LHCN-M2 (cell line): Measurements from ENCODE around the gene PPY. TPM values are rescaled to one million over a fixed set of nuclear protein-coding genes. Genes with fewer than 3 reads are reported as not detected.
"Not testable (repeated sequence)": the region's sequence is repeated elsewhere in the genome, so short reads cannot be mapped to it uniquely, and the experiment has no call there.

Source experiments
- DNase-seq: peaks from one replicate; pipeline ENCODE4 v3.0.0-alpha.2; 2012; ENCODE audit warnings: low read depth
- total RNA-seq: library from RNA; depleted of rRNA; stranded (reverse); fragments of >200 nt; gene quantifications from 2 replicates; pipeline ENCODE4 v1.2.3, GENCODE V29; 2014

The PPY gene
- total RNA-seq, 1 experiment from 2014 or later: not detected

DNA sequence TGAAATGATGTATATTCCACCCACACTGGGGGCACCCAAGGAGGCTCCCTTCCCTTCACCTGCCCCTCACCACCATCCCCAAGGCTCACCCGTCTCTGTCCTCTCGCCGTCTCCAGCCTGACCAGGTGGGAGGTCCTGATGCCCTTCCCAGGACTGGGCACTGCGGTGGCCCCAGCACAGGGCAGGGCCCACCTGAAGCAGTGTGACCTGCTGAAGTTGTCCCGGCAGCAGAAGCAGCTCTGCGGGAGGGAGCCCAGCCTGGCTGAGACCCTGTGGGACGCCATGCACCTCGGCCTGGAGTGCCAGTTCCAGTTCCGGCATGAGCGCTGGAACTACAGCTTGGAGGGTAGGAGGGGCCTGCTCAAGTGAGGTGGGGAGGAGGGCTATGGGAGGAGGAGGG, 9.9 kb downstream of the PPY start:
- DNase-seq: no peak

DNA sequence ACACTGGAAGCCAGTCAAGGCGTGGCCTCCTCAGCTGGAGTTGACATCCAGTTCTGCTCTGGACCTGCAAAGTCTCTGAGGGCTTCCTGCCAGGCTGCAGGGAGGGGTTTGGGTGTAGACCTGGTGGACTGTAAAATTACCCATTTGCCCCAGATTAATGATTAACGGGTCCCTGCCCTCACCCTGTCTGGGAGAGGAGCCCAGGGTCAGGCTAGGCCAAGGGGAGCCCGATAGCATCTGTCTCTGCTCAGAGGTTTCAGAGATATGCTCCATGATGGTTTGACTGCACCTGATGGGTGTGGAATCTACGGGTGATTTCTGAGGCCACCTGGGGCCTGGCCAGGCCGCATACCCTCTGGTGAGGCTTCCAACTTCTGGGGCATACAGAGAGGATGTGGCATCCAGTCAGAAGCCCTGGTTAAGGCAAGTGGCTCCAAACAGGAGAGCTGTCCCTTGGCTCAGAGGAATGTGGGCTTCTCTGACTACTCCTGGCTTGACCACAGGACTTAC, 11.2 kb downstream of the PPY start:
- no peak for DNase-seq

DNA sequence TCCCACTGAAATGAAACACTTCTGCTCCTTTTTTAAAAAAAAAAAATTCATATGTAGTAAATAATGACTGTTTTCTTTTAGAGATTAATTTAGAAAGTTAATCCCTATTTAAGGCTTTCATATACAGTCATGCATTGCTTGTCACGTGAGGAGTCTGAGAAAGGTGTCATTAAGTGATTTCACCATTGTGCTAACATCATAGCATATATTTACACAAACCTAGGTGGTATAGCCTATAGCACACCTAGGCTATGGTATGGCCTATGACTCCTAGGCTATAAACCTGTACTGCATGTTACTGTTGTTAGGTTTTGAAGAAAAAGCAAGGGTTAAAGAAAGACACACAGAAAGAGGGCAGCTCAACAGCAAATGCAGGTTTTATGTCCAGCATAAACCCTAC, 13.7 kb downstream of the PPY start:
- DNase-seq: no peak

DNA sequence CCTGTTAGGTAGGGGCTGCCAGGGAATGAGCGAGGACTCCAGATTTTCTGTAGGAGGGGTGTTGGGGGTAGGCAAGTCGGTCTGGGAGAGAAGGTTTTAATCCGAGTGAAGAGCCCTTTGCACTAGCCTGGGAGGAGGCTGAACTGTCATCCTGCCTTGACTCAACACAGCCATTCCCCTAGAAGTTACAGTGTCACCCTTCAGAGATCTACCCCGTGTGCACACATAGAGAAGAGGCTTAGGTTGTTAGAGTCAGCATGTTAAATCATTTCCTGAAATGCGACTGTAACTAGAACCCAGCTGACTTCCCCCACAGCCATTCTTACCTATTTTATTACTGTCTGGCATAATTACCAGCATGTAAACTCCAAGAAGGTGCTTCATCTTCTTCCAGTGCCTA, 14.3 kb downstream of the PPY start:
- DNase-seq: not testable (repeated sequence)

DNA sequence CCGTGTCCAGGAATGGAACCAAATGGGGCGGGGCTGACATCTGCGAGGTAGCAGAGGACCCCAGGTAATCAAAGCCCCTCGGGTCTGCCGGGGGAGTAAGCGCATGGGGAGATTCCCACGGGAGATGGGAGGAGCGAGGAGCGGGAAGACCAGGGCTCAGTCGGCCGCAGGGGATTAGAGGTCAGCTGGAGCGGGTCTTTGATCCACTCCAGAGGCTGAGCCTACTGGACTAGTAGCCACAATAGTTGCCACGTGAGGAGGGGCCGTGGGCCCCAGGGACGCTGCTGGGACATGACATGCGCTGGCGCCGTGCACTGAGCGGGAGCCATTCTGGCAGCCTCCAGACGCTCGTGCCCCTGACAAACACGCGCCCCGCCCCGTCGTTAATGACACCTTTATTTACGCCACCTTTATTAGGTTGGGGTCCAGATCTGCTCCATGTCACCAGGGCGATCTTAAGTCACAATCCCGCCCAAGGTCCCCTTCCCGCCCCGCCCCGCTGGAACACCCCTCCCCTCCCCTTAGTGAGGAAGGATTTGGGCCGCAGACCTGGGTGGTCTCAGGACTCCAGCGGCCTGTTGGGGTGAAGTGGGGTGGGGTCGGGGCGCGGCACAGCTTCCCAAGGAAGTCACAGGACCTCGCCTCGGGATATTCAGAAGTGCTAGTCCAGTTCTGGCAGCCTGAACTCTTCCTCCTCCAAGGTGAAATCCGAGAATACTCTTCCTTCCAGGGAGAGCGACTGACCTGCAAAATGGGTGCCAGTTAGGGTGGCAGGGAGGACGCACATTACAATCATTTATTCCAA, 15.0 kb downstream of the PPY start:
- DNase-seq: no peak

DNA sequence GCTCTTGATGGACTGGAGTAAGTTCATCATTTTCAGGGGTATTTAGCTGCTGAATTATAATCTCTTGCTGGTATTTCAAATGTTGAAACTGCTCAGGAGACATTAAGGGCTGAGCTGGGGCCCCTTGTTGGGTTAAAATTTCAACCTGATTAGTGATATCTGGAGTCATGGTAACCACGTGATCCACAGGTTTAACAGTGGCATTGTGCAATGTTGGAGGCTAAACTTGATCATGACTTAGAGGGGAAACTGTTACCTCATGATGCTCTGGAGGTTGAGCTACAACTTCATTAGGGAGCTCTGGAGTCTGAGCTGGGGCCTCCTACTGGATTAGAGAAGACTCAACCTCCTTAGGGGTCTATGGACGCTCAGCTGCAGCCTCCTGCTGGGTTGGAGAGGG, 17.7 kb downstream of the PPY start:
- DNase-seq: no peak

DNA sequence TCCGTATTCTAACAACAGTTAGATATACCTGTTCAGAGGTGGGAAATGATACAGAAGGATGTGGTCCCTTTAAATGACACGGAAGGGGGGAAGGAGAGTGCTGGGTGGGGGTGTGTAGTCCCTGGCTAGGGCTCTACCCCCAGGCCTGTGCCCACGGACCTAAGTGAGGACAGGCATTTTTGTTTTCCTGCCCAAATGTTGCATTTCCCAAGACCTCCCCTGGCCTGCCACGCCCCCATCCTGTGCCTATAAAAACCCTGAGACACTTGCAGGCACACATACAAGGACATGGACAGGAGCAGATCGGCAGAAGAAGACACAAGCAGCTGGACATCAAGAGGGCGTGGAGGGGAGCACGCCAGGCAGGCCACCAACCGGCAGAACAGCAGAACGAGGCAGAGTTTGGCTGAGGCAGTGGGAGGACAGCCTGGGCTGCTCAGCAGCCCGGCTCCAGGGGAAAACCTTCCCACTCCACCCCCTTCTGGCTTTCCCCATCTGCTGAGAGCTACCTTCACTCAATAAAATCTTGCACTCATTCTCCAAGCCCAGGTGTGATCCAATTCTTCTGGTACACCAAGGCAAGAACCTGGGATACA, 21.7 kb downstream of the PPY start:
- DNase-seq: no peak

DNA sequence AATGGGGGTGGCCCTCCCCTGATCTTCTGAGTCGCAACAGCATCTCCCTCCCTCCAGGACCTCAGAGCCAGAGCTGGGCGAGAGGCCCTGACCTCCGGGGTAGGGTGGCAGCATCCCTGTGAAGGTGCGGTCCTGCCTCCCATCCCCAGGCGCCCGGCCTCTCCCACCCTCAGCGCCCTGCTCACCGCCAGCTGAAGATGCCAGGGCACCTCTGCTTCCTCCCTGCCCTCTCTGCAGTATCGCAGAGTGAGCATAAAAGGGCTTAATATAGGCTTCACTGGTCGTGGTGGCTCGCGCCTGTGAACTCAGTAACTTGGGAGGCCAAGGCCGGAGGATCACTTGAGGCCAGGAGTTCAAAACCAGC, 24.3 kb downstream of the PPY start:
- no peak for DNase-seq

DNA sequence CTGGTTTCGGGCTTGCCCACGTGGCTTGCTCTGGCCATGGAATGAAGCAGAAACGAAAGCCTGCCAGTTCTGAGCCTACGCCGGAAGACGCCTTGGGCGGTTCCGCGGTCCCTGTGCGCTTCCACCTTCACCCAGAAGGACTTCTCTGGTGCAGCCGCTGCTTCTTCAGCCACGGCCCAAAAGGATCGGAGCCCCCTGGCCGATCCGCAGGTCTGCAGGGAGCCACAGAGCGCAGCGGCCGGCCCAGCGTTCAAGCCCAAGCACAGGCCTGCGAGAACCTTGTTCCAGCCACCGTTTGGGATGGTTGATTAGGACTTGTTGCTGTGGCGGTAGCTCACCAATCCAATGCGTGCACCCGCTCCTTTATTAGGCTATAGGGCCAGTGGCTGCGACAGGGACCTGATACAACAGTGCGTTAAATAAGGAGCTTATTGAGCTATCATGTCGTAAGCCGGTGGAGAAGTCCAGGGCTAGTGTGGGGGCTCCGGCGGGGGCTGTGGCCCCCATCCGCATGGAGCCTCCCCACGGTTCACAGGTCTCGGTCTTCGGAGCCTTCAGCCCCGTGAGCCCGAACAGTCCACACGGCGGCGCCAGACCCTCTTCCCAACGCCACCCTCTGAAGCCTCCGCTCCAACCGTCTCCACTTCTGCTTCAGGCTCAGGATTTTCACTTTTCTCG, 24.8 kb downstream of the PPY start:
- no peak for DNase-seq

DNA sequence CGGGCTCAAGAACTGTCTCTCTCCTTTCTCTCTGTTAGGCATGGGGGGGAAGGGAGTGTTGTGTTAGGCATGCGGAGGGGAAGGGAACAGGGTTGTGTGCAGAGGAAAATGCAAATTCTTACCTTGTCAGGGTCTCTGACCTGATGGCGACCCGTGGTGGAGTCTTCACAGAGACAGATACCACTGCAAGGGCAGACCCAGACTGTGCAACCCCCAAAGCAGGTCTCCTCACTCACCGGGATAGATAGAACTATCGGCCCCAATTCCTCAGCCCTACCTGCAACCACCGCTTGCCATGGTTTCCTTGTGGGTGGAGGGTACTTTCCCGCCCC, 25.3 kb downstream of the PPY start:
- no peak for DNase-seq

DNA sequence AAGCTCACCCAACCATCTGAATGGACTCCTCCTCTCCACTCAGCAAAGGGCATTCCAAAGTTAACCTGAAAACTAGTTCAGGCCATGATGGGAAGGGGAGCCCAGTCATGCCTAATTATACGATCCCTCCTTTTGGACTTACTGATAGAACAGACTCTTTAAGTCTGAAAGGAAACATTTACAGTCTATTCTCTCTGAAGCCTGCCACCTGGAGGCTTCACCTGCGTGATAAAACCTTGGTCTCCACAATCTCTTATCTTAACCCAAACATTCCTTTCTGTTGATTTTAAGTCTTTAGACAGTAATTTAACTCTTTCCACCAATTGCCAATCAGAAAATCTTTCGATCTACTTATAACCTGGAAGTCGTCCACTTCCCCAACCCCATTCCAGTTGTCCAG, 25.9 kb downstream of the PPY start:
- DNase-seq: no peak

DNA sequence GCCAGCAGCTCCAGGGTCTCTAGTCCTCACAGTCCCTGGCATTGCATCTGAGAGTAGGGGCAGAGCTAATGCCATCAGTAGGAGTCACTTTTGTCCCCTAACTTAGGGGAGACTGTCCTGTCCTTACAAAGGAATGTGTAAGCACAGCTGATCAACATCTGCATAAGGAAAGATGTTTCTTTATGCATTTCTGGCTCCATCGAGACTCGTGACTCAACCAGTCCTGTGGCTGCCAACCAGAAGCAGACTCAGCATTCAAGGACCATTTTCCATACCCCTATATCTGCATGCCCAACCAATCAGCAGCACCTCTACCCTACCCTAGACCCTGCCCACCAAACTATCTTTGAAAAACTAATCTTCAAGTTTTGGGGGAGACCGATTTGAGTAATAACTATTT, 26.7 kb downstream of the PPY start:
- no peak for DNase-seq

DNA sequence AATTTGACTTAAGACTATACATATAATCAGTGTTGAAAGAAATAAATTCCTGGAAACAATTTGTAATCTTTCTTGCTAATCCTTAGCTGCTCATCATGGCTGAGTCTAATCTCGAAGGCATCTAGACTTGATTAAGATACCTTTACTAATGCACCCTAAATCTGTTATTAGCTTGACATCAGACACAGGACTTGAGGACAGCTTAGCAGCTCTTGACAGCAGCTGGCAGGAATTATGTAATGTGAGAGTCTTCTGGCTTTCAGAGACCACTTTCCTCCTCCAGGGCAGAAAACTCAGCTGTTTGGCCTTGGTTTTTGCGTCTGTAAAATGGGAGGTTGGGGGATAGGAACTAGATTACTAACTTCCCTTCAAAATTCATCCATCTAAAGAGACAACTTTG, 27.8 kb downstream of the PPY start:
- no peak for DNase-seq

DNA sequence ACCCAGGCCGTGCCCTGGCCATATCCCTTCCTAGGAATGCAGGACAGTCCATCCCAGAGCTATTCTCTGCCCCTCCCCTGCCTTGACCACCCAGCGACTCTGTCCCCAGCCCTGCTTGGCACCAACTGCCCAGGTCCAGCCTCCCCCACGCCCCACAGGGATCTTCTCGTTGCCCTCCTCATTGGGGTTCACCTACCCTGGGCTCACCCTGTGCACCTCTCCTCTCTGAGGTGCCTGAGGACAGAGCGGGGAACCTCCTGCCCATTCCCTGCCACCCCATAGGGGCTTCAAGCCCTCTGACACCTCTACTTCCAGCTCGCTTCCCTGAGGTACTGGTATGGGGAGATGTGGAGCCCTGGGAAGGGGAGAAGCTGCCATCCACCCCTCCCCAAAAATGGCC, 28.7 kb downstream of the PPY start:
- DNase-seq: no peak

DNA sequence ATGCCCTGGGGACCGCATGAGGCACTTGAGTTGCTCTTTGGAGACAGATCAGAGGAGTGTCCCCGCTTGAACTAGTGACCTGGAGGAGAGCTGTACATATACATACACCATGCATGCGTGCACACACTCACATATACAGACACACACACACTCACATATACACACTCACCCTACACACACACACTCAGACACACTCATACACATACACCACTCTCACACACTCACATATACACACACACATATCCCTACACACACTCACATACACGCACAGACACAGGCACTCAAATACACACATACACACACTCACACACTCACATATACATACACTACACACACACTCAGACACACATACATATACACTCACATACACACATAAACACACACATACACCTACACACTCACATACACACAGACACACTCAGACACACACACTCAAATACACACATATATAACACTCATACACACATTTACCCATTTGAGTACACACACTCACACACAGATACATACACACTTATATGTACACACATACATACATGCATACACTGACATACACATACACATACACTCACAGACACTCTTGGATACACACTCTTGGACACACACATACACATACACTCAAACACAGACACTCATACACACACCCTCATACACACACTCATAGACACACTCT, 29.5 kb downstream of the PPY start:
- no peak for DNase-seq

DNA sequence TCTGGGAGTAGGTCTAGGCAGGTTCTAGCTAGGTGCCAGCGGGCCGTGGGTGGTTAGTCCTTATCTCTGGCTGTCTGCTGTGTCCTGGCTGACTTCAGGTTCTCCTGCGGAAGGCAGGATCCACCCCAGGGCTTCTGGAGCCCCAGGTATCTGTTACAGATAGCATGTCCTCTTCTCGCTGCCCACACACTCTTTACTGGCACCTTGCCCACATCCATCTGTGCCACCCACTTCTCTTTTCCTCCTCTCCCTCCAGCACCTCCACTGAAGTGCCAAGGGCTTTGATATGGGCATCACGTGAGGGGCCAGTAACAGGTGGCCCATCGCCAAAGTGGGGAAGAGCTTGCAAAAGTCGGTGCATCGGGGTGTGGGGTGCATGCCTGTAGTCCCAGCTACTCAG, 30.4 kb downstream of the PPY start:
- no peak for DNase-seq

DNA sequence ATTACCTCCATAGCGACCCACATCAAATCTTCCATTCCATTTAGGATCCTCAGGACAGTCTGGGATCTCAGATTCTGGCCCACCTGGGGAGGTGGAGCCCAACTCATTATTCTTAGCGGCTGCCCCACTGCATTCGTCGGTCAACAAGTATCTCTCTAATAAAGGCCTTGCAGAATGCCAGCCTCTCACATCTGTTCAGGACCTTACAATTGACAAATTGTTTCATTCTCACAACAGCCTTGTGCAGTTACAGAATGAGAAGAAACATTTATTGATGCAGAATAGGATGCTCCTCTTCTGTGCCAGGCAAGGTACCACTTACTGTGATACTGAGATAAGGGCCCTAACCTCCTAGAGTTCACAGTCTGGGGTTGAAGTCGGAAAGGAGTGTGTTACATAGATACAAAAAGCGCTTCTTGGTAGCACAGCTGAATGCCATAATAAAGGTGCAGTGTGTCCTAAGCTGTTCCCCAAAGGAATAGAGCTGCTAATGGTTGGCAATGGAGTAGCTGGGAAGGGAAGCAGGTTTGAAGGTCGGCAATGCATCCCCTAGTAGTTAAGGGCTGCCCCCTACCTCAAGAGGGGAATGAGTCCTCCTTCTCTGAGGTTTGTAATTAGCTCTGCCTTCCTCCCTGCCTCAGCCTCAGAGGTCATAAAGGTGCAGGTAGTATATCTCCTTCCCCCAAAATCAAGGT, 32.6 kb downstream of the PPY start:
- no peak for DNase-seq

DNA sequence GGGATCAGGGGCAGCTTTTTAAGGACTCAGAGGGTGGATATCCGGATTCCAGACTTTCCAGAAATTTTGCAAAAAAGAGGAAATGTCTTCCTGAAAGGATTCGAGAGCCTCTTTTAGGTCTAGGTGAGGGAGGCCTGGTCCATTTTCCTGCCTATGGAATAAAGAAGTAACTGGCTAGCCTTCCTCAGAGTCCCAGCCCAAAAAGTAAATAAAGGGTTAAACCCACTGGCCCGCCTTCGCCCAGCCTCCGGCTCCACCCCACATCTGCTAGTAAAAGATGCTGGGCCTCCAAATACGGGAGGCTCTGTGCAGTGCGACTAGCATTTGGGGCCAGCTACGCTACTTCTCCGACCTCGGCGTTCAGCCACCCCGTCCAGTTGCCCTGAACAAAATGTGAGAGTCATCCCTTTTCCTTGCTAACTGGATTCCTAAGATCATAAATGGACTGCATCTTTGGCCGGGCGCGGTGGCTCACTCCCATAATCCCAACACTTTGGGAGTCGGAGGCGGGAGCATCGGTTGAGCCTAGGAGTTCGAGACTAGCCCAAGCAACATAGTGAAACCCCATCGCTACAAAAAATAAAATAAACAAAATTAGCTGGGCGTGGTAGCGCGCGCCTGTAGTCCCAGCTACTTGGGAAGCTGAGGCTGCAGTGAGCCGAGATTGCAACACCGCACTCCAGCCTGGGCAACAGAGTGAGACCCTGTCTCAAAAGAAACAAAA, 34.1 kb downstream of the PPY start:
- DNase-seq: peak; percentile 60

DNA sequence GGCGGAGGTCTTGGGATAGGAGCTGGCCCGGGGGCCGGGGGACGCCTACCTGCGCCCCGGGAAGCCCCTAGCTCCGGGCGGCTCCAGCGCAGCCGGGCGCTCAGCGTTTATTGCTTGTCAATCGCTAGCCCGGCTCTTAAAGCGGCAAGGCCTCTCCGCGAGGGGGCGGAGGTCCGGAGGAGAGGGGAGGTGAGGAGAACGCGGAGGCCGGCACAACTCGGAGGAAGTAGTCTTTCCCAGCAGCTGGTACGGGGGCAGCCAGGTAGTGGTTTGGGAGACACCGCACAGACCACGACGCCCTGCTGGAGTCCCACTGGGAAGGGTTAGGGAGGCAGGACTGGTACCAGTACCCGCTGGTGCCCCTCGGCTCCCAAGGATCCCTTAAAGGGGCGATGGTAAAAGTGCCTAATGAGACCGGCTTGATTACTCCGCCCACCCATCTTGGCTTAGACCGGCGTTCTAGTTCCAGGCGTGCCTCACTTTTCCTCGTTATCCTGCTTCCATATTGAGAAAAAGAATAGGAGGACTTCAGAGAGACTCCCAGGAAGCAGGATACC, 34.8 kb downstream of the PPY start, which contains the start of gene MPP2:
MPP2 (minus strand) TSS at position 112 of the 557 bp plus-strand sequence. CDS start 3,076 bp downstream, outside the sequence.
- DNase-seq: peak; percentile 49

DNA sequence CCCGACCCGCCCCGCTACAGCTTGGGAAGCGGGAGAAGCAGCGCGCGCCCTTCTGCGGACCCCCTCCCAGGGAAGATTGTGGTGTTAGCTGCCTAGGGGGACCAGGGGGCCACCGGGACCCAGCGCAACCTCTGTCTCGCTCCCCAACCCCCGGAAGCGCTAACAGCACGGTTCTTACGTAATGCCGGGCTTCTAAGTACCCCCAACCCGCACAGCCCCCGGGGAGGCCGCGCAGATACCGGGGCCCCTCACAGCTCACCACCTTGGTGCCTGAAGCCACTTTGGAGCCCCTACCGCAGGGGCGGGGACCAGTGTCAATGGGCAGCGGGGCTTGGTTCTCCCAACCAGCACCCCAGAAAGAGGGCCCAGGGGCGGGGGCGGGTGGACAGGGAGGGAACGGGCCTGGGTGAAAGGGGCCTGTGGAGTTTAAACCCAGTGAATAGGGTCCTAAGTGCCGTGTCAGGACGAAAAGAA, 35.3 kb downstream of the PPY start:
- DNase-seq: no peak
